ENCODE measurements around the gene AIP. TPM values are rescaled to one million over a fixed set of nuclear protein-coding genes. Genes with fewer than 3 reads are reported as not detected.

AIP gene
- total RNA-seq, 1 experiment from 2014 or later = 61.0 TPM

- no peaks in the 10 kb centered on the region for H3K79me2 ChIP-seq (ENCODE audit: insufficient read depth, low read length)
- H3K27ac ChIP-seq (ENCODE audit: low read depth, low read length) = no peak overlapping the region
- no peaks in the 10 kb centered on the region for H4K20me1 ChIP-seq (ENCODE audit: insufficient read depth)
- H3K9me2 ChIP-seq (ENCODE audit: insufficient read depth) = no peaks in the 10 kb centered on the region
- H3K4me2 ChIP-seq (ENCODE audit: low read length) = no peak overlapping the region
- DNase-seq (ENCODE audit: low read depth, low spot score) (no peak), ATAC-seq (no peak)
- no peaks in the 10 kb centered on the region for H3K4me1 ChIP-seq (ENCODE audit: control insufficient read depth in 1 of 2, insufficient read depth in 2 of 2, low read length in 2 of 2)
- H3K4me3 ChIP-seq (replicated peaks in 1 of 2; ENCODE audit: low read depth in 1 of 2, low read length in 2 of 2) = no peak overlapping the region
- no peak overlapping the region for H3K9ac ChIP-seq (ENCODE audit: low read length)
- CTCF ChIA-PET = no interaction called here
- H3K36me3 ChIP-seq (ENCODE audit: control insufficient read depth in 1 of 2, insufficient read depth in 2 of 2, low read length in 2 of 2) = no peaks in the 10 kb centered on the region
- RAD21 ChIA-PET (ENCODE audit: low non-redundant PET in 1 of 2, low total read pairs in 2 of 2, uncharacterized antibody in 2 of 2, unreplicated experiment in 2 of 2) = no interaction called here
- H2AFZ ChIP-seq (ENCODE audit: low read depth, low read length, poor library complexity, severe bottlenecking) = no peak overlapping the region
- BruUV-seq (replicated peaks) = no TSS peak
- TF ChIP-seq SP1 (IDR thresholded peaks at IDR 0.05; ENCODE audit: low read depth) = no peak
- no peak for TF ChIP-seq FOSL1 (IDR thresholded peaks at IDR 0.05; ENCODE audit: low read depth)
- TF ChIP-seq, protein P1, sequence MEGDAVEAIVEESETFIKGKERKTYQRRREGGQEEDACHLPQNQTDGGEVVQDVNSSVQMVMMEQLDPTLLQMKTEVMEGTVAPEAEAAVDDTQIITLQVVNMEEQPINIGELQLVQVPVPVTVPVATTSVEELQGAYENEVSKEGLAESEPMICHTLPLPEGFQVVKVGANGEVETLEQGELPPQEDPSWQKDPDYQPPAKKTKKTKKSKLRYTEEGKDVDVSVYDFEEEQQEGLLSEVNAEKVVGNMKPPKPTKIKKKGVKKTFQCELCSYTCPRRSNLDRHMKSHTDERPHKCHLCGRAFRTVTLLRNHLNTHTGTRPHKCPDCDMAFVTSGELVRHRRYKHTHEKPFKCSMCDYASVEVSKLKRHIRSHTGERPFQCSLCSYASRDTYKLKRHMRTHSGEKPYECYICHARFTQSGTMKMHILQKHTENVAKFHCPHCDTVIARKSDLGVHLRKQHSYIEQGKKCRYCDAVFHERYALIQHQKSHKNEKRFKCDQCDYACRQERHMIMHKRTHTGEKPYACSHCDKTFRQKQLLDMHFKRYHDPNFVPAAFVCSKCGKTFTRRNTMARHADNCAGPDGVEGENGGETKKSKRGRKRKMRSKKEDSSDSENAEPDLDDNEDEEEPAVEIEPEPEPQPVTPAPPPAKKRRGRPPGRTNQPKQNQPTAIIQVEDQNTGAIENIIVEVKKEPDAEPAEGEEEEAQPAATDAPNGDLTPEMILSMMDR (IDR thresholded peaks at IDR 0.05 in 2 of 3, conservative IDR thresholded peaks at IDR 0.05 in 1 of 3; ENCODE audit: borderline replicate concordance in 1 of 3, insufficient read depth in 1 of 3, low read depth in 2 of 3, low read length in 2 of 3) = no peak
- TF ChIP-seq SIN3A (IDR thresholded peaks at IDR 0.05; ENCODE audit: low read depth) = no peak
- no peak for TF ChIP-seq ELF1 (IDR thresholded peaks at IDR 0.05; ENCODE audit: borderline replicate concordance, low read depth)
- no peak for TF ChIP-seq POLR2A (IDR thresholded peaks at IDR 0.05; ENCODE audit: borderline replicate concordance, extremely low read depth, insufficient read depth, insufficient read length)
- TF ChIP-seq EZH2phosphoT487 (IDR thresholded peaks at IDR 0.05; ENCODE audit: borderline replicate concordance) = no peak
- TF ChIP-seq, protein P2, sequence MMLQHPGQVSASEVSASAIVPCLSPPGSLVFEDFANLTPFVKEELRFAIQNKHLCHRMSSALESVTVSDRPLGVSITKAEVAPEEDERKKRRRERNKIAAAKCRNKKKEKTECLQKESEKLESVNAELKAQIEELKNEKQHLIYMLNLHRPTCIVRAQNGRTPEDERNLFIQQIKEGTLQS (IDR thresholded peaks at IDR 0.05) = no peak
- no peak for TF ChIP-seq ZNF274 (IDR thresholded peaks at IDR 0.05; ENCODE audit: low read depth, low read length)
- no peak for TF ChIP-seq CEBPB (IDR thresholded peaks at IDR 0.05; ENCODE audit: low read depth)
- no peak for TF ChIP-seq TCF7L2 (IDR thresholded peaks at IDR 0.05; ENCODE audit: borderline replicate concordance, extremely low read depth, insufficient read depth, insufficient read length)
- TF ChIP-seq, protein P3, sequence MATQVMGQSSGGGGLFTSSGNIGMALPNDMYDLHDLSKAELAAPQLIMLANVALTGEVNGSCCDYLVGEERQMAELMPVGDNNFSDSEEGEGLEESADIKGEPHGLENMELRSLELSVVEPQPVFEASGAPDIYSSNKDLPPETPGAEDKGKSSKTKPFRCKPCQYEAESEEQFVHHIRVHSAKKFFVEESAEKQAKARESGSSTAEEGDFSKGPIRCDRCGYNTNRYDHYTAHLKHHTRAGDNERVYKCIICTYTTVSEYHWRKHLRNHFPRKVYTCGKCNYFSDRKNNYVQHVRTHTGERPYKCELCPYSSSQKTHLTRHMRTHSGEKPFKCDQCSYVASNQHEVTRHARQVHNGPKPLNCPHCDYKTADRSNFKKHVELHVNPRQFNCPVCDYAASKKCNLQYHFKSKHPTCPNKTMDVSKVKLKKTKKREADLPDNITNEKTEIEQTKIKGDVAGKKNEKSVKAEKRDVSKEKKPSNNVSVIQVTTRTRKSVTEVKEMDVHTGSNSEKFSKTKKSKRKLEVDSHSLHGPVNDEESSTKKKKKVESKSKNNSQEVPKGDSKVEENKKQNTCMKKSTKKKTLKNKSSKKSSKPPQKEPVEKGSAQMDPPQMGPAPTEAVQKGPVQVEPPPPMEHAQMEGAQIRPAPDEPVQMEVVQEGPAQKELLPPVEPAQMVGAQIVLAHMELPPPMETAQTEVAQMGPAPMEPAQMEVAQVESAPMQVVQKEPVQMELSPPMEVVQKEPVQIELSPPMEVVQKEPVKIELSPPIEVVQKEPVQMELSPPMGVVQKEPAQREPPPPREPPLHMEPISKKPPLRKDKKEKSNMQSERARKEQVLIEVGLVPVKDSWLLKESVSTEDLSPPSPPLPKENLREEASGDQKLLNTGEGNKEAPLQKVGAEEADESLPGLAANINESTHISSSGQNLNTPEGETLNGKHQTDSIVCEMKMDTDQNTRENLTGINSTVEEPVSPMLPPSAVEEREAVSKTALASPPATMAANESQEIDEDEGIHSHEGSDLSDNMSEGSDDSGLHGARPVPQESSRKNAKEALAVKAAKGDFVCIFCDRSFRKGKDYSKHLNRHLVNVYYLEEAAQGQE (IDR thresholded peaks at IDR 0.05; ENCODE audit: low read depth) = no peak
- TF ChIP-seq EGR1 (IDR thresholded peaks at IDR 0.05; ENCODE audit: low read depth) = no peak
- TF ChIP-seq RAD21 (IDR thresholded peaks at IDR 0.05; ENCODE audit: low read depth) = no peak
- TF ChIP-seq YY1 (IDR thresholded peaks at IDR 0.05; ENCODE audit: extremely low read depth, insufficient replicate concordance, low read depth, low read length) = no peak
- TF ChIP-seq, protein P4, sequence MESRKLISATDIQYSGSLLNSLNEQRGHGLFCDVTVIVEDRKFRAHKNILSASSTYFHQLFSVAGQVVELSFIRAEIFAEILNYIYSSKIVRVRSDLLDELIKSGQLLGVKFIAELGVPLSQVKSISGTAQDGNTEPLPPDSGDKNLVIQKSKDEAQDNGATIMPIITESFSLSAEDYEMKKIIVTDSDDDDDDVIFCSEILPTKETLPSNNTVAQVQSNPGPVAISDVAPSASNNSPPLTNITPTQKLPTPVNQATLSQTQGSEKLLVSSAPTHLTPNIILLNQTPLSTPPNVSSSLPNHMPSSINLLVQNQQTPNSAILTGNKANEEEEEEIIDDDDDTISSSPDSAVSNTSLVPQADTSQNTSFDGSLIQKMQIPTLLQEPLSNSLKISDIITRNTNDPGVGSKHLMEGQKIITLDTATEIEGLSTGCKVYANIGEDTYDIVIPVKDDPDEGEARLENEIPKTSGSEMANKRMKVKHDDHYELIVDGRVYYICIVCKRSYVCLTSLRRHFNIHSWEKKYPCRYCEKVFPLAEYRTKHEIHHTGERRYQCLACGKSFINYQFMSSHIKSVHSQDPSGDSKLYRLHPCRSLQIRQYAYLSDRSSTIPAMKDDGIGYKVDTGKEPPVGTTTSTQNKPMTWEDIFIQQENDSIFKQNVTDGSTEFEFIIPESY (IDR thresholded peaks at IDR 0.05; ENCODE audit: extremely low read depth, insufficient replicate concordance, low read length) = no peak
- no peak for TF ChIP-seq EZH2 (IDR thresholded peaks at IDR 0.05)
- no peaks in the 10 kb centered on the region for H3K9me3 ChIP-seq (ENCODE audit: control insufficient read depth in 1 of 2, insufficient read depth in 1 of 2, low read depth in 1 of 2, low read length in 2 of 2)
- POLR2A ChIA-PET = no interaction called here
- intact Hi-C loops (cut with micrococcal nuclease) = no loop called here
- H3K27me3 ChIP-seq (ENCODE audit: insufficient read depth, low read length) = no peaks in the 10 kb centered on the region
These were observed 39.1 kb downstream of the AIP start for GRCh38 chr11:67521924-67522323.

All from HCT116 (cell line).